Neural cell (in vitro differentiated cells): ENCODE data around the gene PLD4. TPM values are rescaled to one million over a fixed set of nuclear protein-coding genes. Genes with fewer than 3 reads are reported as not detected.

Experiments
- H2AFZ ChIP-seq: fragments of 200-600, 300-800 bp; sonication (generic), shearing (Covaris generic); 2 replicates; pipeline ENCODE4 v1.6.0; 2014; ENCODE audit warnings: low read depth, mild to moderate bottlenecking, antibody characterized with exemption, low read length, moderate library complexity
- H3F3A ChIP-seq: fragments of 200-600 bp; shearing (Covaris generic); 2 replicates; pipeline ENCODE4 v1.6.1; 2016; ENCODE audit warnings: mild to moderate bottlenecking, moderate library complexity, mixed read lengths, antibody characterized with exemption, low read length; ENCODE audit not compliant: insufficient read depth, poor library complexity, severe bottlenecking
- H3K27ac ChIP-seq: fragments of 200-600, 300-800 bp; sonication (generic), shearing (Covaris generic); 2 replicates; pipeline ENCODE4 v1.5.1; 2014; ENCODE audit warnings: mild to moderate bottlenecking, low read length, moderate library complexity
- H3K27me3 ChIP-seq: fragments of 300-800, 200-600 bp; sonication (generic), shearing (Covaris generic); 2 replicates; pipeline ENCODE4 v1.6.0; 2014; ENCODE audit warnings: mild to moderate bottlenecking, low read depth, low read length, moderate library complexity; ENCODE audit not compliant: insufficient read depth
- H3K36me3 ChIP-seq: fragments of 300-800, 200-600 bp; sonication (generic), shearing (Covaris generic); 2 replicates; pipeline ENCODE4 v1.5.1; 2014; ENCODE audit warnings: mild to moderate bottlenecking, antibody characterized with exemption, low read length, moderate library complexity; ENCODE audit not compliant: insufficient read depth
- H3K4me2 ChIP-seq: fragments of 300-800, 200-600 bp; sonication (generic), shearing (Covaris generic); 2 replicates; pipeline ENCODE4 v1.6.0; 2014; ENCODE audit warnings: mild to moderate bottlenecking, low read length
- H3K4me3 ChIP-seq: fragments of 300-800, 200-600 bp; sonication (generic), shearing (Covaris generic); 2 replicates; pipeline ENCODE4 v1.5.1; 2014; ENCODE audit warnings: mild to moderate bottlenecking, low read length, moderate library complexity
- H3K79me2 ChIP-seq: fragments of 200-600 bp; shearing (Covaris generic); replicated peaks from 2 replicates; pipeline ENCODE4 v1.6.0; 2014; ENCODE audit warnings: mild to moderate bottlenecking, low read length, moderate library complexity; ENCODE audit not compliant: insufficient read depth
- H3K9ac ChIP-seq: fragments of 300-800, 200-600 bp; sonication (generic), shearing (Covaris generic); 2 replicates; pipeline ENCODE4 v1.6.1; 2016; ENCODE audit warnings: mild to moderate bottlenecking, low read length, mixed read lengths
- H3K9me2 ChIP-seq: fragments of 200-600 bp; shearing (Covaris generic); 2 replicates; pipeline ENCODE4 v1.6.1; 2016; ENCODE audit warnings: mild to moderate bottlenecking, low read length, mixed read lengths; ENCODE audit not compliant: insufficient read depth
- H3K9me3 ChIP-seq: fragments of 200-600, 300-800 bp; sonication (generic), shearing (Covaris generic); 2 replicates; pipeline ENCODE4 v1.6.1; 2016; ENCODE audit warnings: mild to moderate bottlenecking, mixed run types, low read length, moderate library complexity, mixed read lengths
- H4K20me1 ChIP-seq: fragments of 200-600 bp; shearing (Covaris generic); 2 replicates; pipeline ENCODE4 v1.6.1; 2016; ENCODE audit warnings: mild to moderate bottlenecking, mixed run types; ENCODE audit not compliant: insufficient read depth
- EP300 ChIP-seq: fragments of 450-650 bp; conservative IDR thresholded peaks from 2 replicates; pipeline ENCODE4 v1.6.1; 2014; ENCODE audit warnings: antibody characterized with exemption, mild to moderate bottlenecking, moderate library complexity; ENCODE audit not compliant: poor library complexity, severe bottlenecking
- EZH2 ChIP-seq: fragments of 200-600, 300-800 bp; shearing (Covaris generic), sonication (generic); IDR thresholded peaks from 2 replicates; pipeline ENCODE4 v1.6.1; 2014; ENCODE audit warnings: antibody characterized with exemption, low read length, borderline replicate concordance, mild to moderate bottlenecking; ENCODE audit not compliant: insufficient read depth, poor library complexity, severe bottlenecking
- MXI1 ChIP-seq: fragments of 450-650 bp; conservative IDR thresholded peaks from 2 replicates; pipeline ENCODE4 v1.6.1; 2014; ENCODE audit warnings: antibody characterized with exemption, mild to moderate bottlenecking; ENCODE audit not compliant: poor library complexity, severe bottlenecking
- POLR2AphosphoS5 ChIP-seq: IDR thresholded peaks from 2 replicates; pipeline ENCODE4 v1.6.1; 2012
- RAD21 ChIP-seq: fragments of 450-650 bp; conservative IDR thresholded peaks from 2 replicates; pipeline ENCODE4 v1.6.1; 2014; ENCODE audit warnings: antibody characterized with exemption, mild to moderate bottlenecking, moderate library complexity
- SMC3 ChIP-seq: fragments of 450-650 bp; conservative IDR thresholded peaks from 2 replicates; pipeline ENCODE4 v1.6.1; 2014; ENCODE audit warnings: antibody characterized with exemption, mild to moderate bottlenecking, moderate library complexity; ENCODE audit not compliant: poor library complexity
- TAF1 ChIP-seq: IDR thresholded peaks from 2 replicates; pipeline ENCODE4 v1.6.1; 2012; ENCODE audit warnings: low read depth
- polyA plus RNA-seq: library from polyadenylated mRNA; depleted of rRNA; stranded (reverse); fragments of >200 nt; gene quantifications from 2 replicates; pipeline ENCODE4 v1.2.3, GENCODE V29; 2014
- TF ChIP-seq, protein P1 (sequence below): fragments of 450-650 bp; IDR thresholded peaks from 2 replicates; pipeline ENCODE4 v1.5.1; 2014; ENCODE audit warnings: antibody characterized with exemption, mild to moderate bottlenecking, moderate library complexity; ENCODE audit not compliant: poor library complexity, severe bottlenecking
- TF ChIP-seq, protein P2 (sequence below): IDR thresholded peaks from 2 replicates; pipeline ENCODE4 v1.6.1; 2012; ENCODE audit warnings: borderline replicate concordance

Gene PLD4
- polyA plus RNA-seq, 1 donor from 2014 or later = not detected

DNA sequence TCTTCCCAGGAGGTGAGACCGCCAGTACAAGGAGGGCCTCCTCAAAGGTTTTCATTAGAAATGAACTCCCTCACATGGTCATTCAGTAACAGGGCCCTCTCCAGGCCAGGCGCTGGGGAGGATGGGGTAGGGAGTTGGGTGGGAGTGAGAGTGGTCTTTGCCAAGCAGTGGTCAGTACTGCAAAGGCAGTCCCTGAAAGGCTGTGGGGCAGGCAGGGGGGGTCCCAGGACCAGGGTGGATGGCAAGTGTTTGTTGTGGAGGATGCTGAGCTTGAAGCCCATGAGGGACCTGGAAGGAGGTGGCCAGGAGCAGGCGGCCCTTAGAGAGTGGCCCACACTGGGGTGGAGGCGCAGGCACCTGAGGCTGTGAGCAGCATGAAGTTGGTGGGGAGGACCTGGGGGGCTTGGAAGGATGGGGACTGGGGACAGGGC, 33.5 kb upstream of the PLD4 start:
- no peak overlapping the region for H3K4me3 ChIP-seq
- peaks cover 10% of the 10 kb centered on the region for H3K36me3 ChIP-seq
- H4K20me1 ChIP-seq = no peaks in the 10 kb centered on the region
- H2AFZ ChIP-seq = no peak overlapping the region
- no peaks in the 10 kb centered on the region for H3K79me2 ChIP-seq
- H3K27me3 ChIP-seq = no peaks in the 10 kb centered on the region
- no peak overlapping the region for H3K4me2 ChIP-seq
- TF ChIP-seq SMC3 (no peak), POLR2AphosphoS5 (no peak), RAD21 (no peak), EP300 (no peak), MXI1 (no peak), EZH2 (no peak), TAF1 (no peak)
- TF ChIP-seq, protein P1, sequence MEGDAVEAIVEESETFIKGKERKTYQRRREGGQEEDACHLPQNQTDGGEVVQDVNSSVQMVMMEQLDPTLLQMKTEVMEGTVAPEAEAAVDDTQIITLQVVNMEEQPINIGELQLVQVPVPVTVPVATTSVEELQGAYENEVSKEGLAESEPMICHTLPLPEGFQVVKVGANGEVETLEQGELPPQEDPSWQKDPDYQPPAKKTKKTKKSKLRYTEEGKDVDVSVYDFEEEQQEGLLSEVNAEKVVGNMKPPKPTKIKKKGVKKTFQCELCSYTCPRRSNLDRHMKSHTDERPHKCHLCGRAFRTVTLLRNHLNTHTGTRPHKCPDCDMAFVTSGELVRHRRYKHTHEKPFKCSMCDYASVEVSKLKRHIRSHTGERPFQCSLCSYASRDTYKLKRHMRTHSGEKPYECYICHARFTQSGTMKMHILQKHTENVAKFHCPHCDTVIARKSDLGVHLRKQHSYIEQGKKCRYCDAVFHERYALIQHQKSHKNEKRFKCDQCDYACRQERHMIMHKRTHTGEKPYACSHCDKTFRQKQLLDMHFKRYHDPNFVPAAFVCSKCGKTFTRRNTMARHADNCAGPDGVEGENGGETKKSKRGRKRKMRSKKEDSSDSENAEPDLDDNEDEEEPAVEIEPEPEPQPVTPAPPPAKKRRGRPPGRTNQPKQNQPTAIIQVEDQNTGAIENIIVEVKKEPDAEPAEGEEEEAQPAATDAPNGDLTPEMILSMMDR = no peak
- TF ChIP-seq, protein P2, sequence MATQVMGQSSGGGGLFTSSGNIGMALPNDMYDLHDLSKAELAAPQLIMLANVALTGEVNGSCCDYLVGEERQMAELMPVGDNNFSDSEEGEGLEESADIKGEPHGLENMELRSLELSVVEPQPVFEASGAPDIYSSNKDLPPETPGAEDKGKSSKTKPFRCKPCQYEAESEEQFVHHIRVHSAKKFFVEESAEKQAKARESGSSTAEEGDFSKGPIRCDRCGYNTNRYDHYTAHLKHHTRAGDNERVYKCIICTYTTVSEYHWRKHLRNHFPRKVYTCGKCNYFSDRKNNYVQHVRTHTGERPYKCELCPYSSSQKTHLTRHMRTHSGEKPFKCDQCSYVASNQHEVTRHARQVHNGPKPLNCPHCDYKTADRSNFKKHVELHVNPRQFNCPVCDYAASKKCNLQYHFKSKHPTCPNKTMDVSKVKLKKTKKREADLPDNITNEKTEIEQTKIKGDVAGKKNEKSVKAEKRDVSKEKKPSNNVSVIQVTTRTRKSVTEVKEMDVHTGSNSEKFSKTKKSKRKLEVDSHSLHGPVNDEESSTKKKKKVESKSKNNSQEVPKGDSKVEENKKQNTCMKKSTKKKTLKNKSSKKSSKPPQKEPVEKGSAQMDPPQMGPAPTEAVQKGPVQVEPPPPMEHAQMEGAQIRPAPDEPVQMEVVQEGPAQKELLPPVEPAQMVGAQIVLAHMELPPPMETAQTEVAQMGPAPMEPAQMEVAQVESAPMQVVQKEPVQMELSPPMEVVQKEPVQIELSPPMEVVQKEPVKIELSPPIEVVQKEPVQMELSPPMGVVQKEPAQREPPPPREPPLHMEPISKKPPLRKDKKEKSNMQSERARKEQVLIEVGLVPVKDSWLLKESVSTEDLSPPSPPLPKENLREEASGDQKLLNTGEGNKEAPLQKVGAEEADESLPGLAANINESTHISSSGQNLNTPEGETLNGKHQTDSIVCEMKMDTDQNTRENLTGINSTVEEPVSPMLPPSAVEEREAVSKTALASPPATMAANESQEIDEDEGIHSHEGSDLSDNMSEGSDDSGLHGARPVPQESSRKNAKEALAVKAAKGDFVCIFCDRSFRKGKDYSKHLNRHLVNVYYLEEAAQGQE = no peak
- no peaks in the 10 kb centered on the region for H3K9me2 ChIP-seq
- no peaks in the 10 kb centered on the region for H3K9me3 ChIP-seq
- H3K9ac ChIP-seq = no peak overlapping the region
- H3K27ac ChIP-seq = no peak overlapping the region
- H3F3A ChIP-seq = no peaks in the 10 kb centered on the region

DNA sequence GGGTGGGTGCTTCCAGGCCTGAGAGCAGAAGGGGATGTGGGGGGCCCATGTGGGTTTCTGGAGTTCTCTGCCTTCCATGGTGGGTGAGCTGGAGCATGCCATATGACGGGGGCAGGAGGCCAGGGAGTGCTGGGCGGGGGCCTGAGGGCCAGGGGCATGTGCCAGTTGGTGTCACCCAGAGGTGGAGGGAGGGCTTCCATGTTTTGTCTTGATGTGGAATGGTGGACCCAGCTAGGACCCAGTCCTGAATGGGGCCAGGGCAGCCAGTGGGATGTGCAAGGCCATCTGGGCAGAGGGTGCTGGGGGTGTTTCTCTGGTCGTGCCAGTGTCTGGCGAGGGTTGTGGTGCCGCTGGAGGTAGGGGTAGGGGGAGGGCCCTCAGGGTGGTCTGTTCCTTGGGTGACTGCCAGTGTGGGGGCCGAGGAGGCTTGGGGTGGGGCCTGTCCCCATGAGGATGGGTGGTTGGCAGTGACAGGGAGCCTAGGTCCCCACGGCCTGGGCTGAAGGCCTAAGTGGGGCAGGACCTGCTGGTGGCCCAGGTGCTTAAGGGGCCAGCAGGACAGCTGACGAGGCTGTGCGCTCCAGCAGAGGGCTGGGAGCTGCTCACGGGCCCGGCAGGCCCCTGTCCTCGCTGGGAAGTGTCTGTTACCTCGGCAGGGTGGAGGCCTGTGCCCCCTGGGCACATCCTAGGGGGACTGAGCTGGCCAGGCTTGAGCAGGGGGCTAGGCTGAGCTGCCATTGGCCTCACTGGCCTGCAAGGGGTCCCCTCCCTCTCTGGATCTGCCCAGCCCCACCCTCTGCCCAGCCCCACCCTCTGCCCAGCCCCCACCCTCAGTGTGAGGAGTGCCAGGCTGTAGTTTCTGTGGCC, 32.8 kb upstream of the PLD4 start:
- no peak for TF ChIP-seq EZH2
- no peak for TF ChIP-seq EP300
- TF ChIP-seq RAD21 = no peak
- TF ChIP-seq, protein P1 = no peak
- no peak for TF ChIP-seq MXI1
- TF ChIP-seq POLR2AphosphoS5 = no peak
- TF ChIP-seq, protein P2 = no peak
- no peak for TF ChIP-seq SMC3
- no peak overlapping the region for H3K4me2 ChIP-seq
- no peaks in the 10 kb centered on the region for H3K9me2 ChIP-seq
- H3K79me2 ChIP-seq = no peaks in the 10 kb centered on the region
- no peaks in the 10 kb centered on the region for H4K20me1 ChIP-seq
- H3K36me3 ChIP-seq = peaks cover 10% of the 10 kb centered on the region
- H3K27me3 ChIP-seq = no peaks in the 10 kb centered on the region
- no peak overlapping the region for H3K4me3 ChIP-seq
- no peaks in the 10 kb centered on the region for H3F3A ChIP-seq
- H3K27ac ChIP-seq = no peak overlapping the region
- no peaks in the 10 kb centered on the region for H3K9me3 ChIP-seq
- no peak overlapping the region for H3K9ac ChIP-seq
- no peak overlapping the region for H2AFZ ChIP-seq
